Adrenal gland (tissue), 12 donors: ENCODE results near the gene PTGR2. TPM values are rescaled to one million over a fixed set of nuclear protein-coding genes. Genes with fewer than 3 reads are reported as not detected.

Experiments used
- DNase-seq, 7 donors: peaks; one replicate each; pipeline ENCODE4 v3.0.0-alpha.2; 2019 to 2020
- H3K27ac ChIP-seq, 5 donors: fragments of 200-600 bp; sonication (generic) in 4 of 5; 1 replicate in 3 of 5; 2 replicates in 2 of 5; pipeline versions ENCODE4 v1.5.1 to v1.8.0; 2016 to 2020; ENCODE audit warnings: mild to moderate bottlenecking in 1 of 5
- H3K27me3 ChIP-seq: fragments of 200-600 bp; 2 replicates; pipeline ENCODE4 v1.8.0; 2021
- H3K36me3 ChIP-seq, 2 donors: fragments of 200-600 bp; replicated peaks in 1 of 2; 1 replicate in 1 of 2; 2 replicates in 1 of 2; pipeline versions ENCODE4 v1.5.1 to v1.8.0; 2018 to 2022
- H3K4me1 ChIP-seq, 2 donors: fragments of 200-600 bp; replicated peaks in 1 of 2; 1 replicate in 1 of 2; 2 replicates in 1 of 2; pipeline versions ENCODE4 v1.5.1 to v1.8.0; 2018 to 2021
- H3K4me3 ChIP-seq, 4 donors: fragments of 200-600 bp; sonication (generic) in 3 of 4; one replicate each; pipeline ENCODE4 v1.5.1; 2016 to 2018
- H3K9me3 ChIP-seq, 3 donors: fragments of 200-600 bp; sonication (generic) in 1 of 3; replicated peaks in 1 of 3; 1 replicate in 2 of 3; 2 replicates in 1 of 3; pipeline versions ENCODE4 v1.5.1 to v1.8.0; 2016 to 2021
- POLR2A ChIP-seq, 2 donors: fragments of 450-650 bp; IDR thresholded peaks; one replicate each; pipeline ENCODE4 v1.6.1; 2017; ENCODE audit warnings: antibody characterized with exemption in 2 of 2, mild to moderate bottlenecking in 2 of 2, moderate library complexity in 1 of 2
- WGBS, 4 donors: extraction: QIAGEN DNeasy Blood & Tissue Kit in 2 of 4; methylation state at CpG; one replicate each; pipeline versions ENCODE4 v1.1.5 to v1.1.7; 2013 to 2017; 5-methylcytosine and 5-hydroxymethylcytosine counted together
- intact Hi-C, 2 donors: fragments of 100-400 bp; cut with DNase I; formaldehyde crosslinking; loops; one replicate each; pipeline versions ENCODE4 v1.14.1 to v1.15.0; 2022 to 2023
- polyA plus RNA-seq, 3 donors: library from polyadenylated mRNA; stranded (reverse); fragments of 200-250 nt in 2 of 3; fragments of 350-450 nt in 1 of 3; fragmentation: Illumina TruSeq in 1 of 3; extraction: RNeasy Lipid Tissue Mini Kit (QIAGEN cat#74804) in 1 of 3; gene quantifications; one replicate each; pipeline ENCODE4 v1.2.3, GENCODE V29; 2013 to 2014
- total RNA-seq, 9 donors: library from RNA; depleted of rRNA in 4 of 9; stranded (reverse); fragments of >200 nt in 4 of 9; fragments of 120-200 nt in 1 of 9; fragmentation: NEBNext Ultra II Directional in 1 of 9; extraction: Animal tissue kit (Norgen Biotek cat#: 25700) in 1 of 9; gene quantifications; one replicate each; pipeline versions ENCODE4 v1.1.0 to v1.2.4, GENCODE V29; 2013 to 2023
- TF ChIP-seq, protein P1 (sequence below), 6 experiments: fragments of 450-650 bp in 4 of 6; fragments of 200-600 bp in 2 of 6; sonication (generic) in 1 of 6; IDR thresholded peaks; 1 replicate in 5 of 6; 2 replicates in 1 of 6; pipeline versions ENCODE4 v1.5.1 to v1.8.0; 2016 to 2021; ENCODE audit warnings: antibody characterized with exemption in 6 of 6, mild to moderate bottlenecking in 2 of 6, moderate library complexity in 1 of 6
- donor health status: healthy with polysubstance abuse.
- donor health status: Bipolar disorder and iron deficiency.
- donor health status: DM: yes; HTN: yes; CAD: no.
- donor health status: DM: no; HTN: no; CAD: no.
- donor health status: DM: no; HTN: no; CAD: no.
- donor health status: DM: yes; HTN: yes; CAD: no.

PTGR2 gene
- total and polyA plus RNA-seq, 12 donors: 8.8 to 43.7 (median 17.3) TPM

DNA sequence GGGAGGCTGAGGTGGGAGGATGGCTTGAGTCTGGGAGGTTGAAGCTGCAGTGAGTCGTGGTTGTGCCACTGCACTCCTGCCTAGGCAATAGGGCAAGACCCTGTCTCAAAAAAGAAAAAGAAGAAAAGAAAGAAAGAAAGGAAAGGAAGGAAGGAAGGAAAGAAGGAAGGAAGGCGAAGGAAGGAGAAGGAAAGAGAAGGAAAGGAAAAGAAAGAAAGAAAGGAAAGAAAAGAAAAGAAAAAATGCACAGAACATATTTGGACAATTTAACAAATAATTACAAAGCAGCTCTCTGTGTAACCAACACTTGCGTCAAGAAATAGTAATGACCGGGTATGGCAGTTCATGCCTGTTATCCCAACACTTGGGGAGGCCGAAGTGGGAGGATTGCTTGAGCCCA, 35.8 kb upstream of the PTGR2 start:
- Histone ChIP-seq H3K27me3 (no peaks in the 10 kb centered on the region), H3K36me3 (no peaks in the 10 kb centered on the region), H3K27ac (peak overlapping the region in 1 of 5 donors; percentile 30), H3K4me1 (no peaks in the 10 kb centered on the region), H3K9me3 (no peaks in the 10 kb centered on the region), H3K4me3 (no peak overlapping the region)
- intact Hi-C loops: no loop called here
- TF ChIP-seq, protein P1, sequence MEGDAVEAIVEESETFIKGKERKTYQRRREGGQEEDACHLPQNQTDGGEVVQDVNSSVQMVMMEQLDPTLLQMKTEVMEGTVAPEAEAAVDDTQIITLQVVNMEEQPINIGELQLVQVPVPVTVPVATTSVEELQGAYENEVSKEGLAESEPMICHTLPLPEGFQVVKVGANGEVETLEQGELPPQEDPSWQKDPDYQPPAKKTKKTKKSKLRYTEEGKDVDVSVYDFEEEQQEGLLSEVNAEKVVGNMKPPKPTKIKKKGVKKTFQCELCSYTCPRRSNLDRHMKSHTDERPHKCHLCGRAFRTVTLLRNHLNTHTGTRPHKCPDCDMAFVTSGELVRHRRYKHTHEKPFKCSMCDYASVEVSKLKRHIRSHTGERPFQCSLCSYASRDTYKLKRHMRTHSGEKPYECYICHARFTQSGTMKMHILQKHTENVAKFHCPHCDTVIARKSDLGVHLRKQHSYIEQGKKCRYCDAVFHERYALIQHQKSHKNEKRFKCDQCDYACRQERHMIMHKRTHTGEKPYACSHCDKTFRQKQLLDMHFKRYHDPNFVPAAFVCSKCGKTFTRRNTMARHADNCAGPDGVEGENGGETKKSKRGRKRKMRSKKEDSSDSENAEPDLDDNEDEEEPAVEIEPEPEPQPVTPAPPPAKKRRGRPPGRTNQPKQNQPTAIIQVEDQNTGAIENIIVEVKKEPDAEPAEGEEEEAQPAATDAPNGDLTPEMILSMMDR (IDR thresholded peaks at IDR 0.05): no peak
- TF ChIP-seq POLR2A (IDR thresholded peaks at IDR 0.05): no peak
- DNase-seq: no peak
- 81 to 91% (median 90%) methylated on average over 4 to 5 of the region's 5 CpGs for WGBS, 4 donors

- TF ChIP-seq, protein P1 (IDR thresholded peaks at IDR 0.05): no peak
- TF ChIP-seq POLR2A (IDR thresholded peaks at IDR 0.05): no peak
- no peaks in the 10 kb centered on the region for H3K27me3 ChIP-seq
- H3K36me3 ChIP-seq: no peaks in the 10 kb centered on the region
- no peaks in the 10 kb centered on the region for H3K4me1 ChIP-seq
- no peaks in the 10 kb centered on the region for H3K9me3 ChIP-seq
- DNase-seq: peak in 4 of 7 donors; percentile 36 to 63 (median 54)
- intact Hi-C loops: no loop called here
- WGBS, 4 donors: 34 to 56% (median 44%) methylated on average over 4 of the region's 4 CpGs
- H3K27ac ChIP-seq: peak overlapping the region in 1 of 5 donors; percentile 30
- H3K4me3 ChIP-seq: no peak overlapping the region
Measured at GRCh38 chr14:73816393-73816816, 35.2 kb upstream of the PTGR2 start.

- no peaks in the 10 kb centered on the region for H3K27me3 ChIP-seq
- 85 to 93% (median 91%) methylated on average over 7 of the region's 7 CpGs for WGBS, 4 donors
- intact Hi-C loops: no loop called here
- H3K27ac ChIP-seq: no peak overlapping the region
- TF ChIP-seq POLR2A (IDR thresholded peaks at IDR 0.05): no peak
- TF ChIP-seq, protein P1 (IDR thresholded peaks at IDR 0.05): no peak
- no peak for DNase-seq
- no peaks in the 10 kb centered on the region for H3K36me3 ChIP-seq
- no peaks in the 10 kb centered on the region for H3K9me3 ChIP-seq
- no peak overlapping the region for H3K4me3 ChIP-seq
- no peaks in the 10 kb centered on the region for H3K4me1 ChIP-seq
Measured at GRCh38 chr14:73817020-73817655, 34.5 kb upstream of the PTGR2 start.

DNA sequence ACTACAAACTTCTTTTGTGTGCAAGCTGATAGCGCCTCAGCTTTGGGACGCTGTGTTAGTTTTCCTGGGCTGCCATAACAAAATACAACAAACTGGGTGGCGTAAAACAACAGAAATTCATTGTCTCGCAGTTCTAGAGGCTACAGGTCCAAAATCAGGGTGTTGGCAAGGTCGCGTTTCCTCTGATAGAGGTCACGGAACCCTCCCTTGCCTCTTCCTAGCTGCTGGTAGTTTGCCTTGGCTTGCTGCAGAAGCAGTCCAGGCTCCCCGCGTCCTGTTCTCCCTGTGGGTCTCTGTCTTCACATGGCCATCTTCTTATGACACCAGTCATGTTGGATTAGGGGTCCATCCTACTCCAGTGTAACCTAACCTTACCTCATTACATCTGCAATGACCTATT, 32.8 kb upstream of the PTGR2 start:
- Histone ChIP-seq H3K4me1 (no peaks in the 10 kb centered on the region), H3K9me3 (no peaks in the 10 kb centered on the region), H3K27ac (no peak overlapping the region), H3K36me3 (no peaks in the 10 kb centered on the region), H3K27me3 (no peaks in the 10 kb centered on the region), H3K4me3 (no peak overlapping the region)
- no peak for DNase-seq
- TF ChIP-seq, protein P1 (IDR thresholded peaks at IDR 0.05): no peak
- TF ChIP-seq POLR2A (IDR thresholded peaks at IDR 0.05): no peak
- intact Hi-C loops: no loop called here
- 82 to 91% (median 86%) methylated on average over 9 of the region's 9 CpGs for WGBS, 4 donors
